Neutrophil (primary cell): ENCODE results near the gene SLC35F6.

Experiments used
- H3K27ac ChIP-seq: fragments of 200-600 bp; sonication (generic); 2 replicates; pipeline ENCODE4 v1.5.1; 2016; ENCODE audit warnings: mild to moderate bottlenecking, moderate library complexity
- H3K27me3 ChIP-seq: fragments of 200-600 bp; sonication (generic); 2 replicates; pipeline ENCODE4 v1.6.0; 2016; ENCODE audit warnings: mild to moderate bottlenecking
- H3K36me3 ChIP-seq: fragments of 200-600 bp; sonication (generic); 2 replicates; pipeline ENCODE4 v1.5.1; 2017
- H3K4me1 ChIP-seq, 2 experiments: fragments of 200-600 bp in 1 of 2; sonication (generic) in 1 of 2; 1 replicate in 1 of 2; 2 replicates in 1 of 2; pipeline versions ENCODE4 v1.5.1 to v1.6.1; 2013 to 2016; ENCODE audit warnings: low read depth in 1 of 2, low read length in 1 of 2, mild to moderate bottlenecking in 1 of 2, moderate library complexity in 1 of 2; ENCODE audit not compliant: control insufficient read depth in 1 of 2, insufficient read depth in 1 of 2
- H3K4me3 ChIP-seq, 2 experiments: fragments of 200-600 bp in 1 of 2; sonication (generic) in 1 of 2; 1 replicate in 1 of 2; 2 replicates in 1 of 2; pipeline ENCODE4 v1.5.1; 2013 to 2016; ENCODE audit warnings: low read depth in 1 of 2, low read length in 1 of 2, mild to moderate bottlenecking in 1 of 2, moderate library complexity in 1 of 2
- H3K9me3 ChIP-seq: fragments of 200-600 bp; sonication (generic); 2 replicates; pipeline ENCODE4 v1.5.1; 2016
- TF ChIP-seq, protein P1 (sequence below): fragments of 200-600 bp; sonication (generic); IDR thresholded peaks from 2 replicates; pipeline ENCODE4 v1.5.1; 2016; ENCODE audit warnings: antibody characterized with exemption

SLC35F6 gene

DNA sequence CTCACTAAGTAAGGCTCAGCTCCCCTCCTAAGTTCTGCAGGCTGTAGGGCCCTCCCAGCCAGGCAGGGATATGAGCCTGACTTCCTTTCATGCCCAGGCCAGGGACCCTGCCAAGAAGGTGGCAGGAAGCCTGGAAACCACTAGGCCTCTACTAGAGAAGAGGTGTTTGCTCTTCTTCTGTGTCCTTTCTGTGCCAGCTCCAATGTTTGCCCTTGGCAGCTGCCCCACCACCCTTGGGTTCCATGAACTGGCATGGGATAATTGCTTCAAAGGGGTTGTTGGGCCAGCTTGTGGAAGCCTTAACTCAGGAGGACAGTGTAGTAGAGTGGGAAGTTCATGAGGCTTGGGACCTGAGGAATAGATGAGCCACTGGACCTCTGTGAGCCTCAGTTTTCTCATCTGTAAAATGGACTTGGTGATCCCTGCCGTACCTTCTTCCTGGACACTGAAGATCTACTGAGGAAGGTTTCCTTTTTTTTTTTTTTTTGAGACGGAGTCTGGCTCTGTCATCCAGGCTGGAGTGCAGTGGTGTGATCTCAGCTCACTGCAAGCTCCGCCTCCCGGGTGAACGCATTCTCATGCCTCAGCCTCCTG, 3.9 kb downstream of the SLC35F6 start:
- no peak overlapping the region for H3K27ac ChIP-seq
- peaks cover 5% of the 10 kb centered on the region for H3K27me3 ChIP-seq
- TF ChIP-seq, protein P1, sequence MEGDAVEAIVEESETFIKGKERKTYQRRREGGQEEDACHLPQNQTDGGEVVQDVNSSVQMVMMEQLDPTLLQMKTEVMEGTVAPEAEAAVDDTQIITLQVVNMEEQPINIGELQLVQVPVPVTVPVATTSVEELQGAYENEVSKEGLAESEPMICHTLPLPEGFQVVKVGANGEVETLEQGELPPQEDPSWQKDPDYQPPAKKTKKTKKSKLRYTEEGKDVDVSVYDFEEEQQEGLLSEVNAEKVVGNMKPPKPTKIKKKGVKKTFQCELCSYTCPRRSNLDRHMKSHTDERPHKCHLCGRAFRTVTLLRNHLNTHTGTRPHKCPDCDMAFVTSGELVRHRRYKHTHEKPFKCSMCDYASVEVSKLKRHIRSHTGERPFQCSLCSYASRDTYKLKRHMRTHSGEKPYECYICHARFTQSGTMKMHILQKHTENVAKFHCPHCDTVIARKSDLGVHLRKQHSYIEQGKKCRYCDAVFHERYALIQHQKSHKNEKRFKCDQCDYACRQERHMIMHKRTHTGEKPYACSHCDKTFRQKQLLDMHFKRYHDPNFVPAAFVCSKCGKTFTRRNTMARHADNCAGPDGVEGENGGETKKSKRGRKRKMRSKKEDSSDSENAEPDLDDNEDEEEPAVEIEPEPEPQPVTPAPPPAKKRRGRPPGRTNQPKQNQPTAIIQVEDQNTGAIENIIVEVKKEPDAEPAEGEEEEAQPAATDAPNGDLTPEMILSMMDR = no peak
- H3K4me3 ChIP-seq = no peak overlapping the region
- H3K9me3 ChIP-seq = no peaks in the 10 kb centered on the region
- peaks cover 45 to 50% of the 10 kb centered on the region in 2 experiments for H3K4me1 ChIP-seq
- no peaks in the 10 kb centered on the region for H3K36me3 ChIP-seq

DNA sequence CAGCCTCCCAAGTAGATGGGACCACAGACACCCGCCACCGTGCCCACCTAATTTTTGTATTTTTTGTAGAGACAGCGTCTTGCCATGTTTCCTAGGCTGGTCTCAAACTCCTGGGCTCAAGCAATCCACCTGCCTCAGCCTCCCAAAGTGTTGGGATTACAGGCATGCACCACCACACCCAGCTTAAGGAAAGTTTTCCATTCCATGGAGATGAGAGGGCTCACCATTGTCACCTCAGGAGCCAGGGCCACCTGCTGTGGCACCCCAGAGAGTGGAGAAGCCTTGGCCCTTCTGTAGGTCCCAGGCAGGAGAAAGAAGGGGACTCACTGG, 4.6 kb downstream of the SLC35F6 start:
- Histone ChIP-seq H3K9me3 (no peaks in the 10 kb centered on the region), H3K27ac (peak overlapping the region; percentile 74), H3K27me3 (no peaks in the 10 kb centered on the region), H3K4me1 (peaks cover 48 to 51% of the 10 kb centered on the region in 2 experiments), H3K4me3 (no peak overlapping the region), H3K36me3 (peaks cover 1% of the 10 kb centered on the region)
- TF ChIP-seq, protein P1 = no peak

DNA sequence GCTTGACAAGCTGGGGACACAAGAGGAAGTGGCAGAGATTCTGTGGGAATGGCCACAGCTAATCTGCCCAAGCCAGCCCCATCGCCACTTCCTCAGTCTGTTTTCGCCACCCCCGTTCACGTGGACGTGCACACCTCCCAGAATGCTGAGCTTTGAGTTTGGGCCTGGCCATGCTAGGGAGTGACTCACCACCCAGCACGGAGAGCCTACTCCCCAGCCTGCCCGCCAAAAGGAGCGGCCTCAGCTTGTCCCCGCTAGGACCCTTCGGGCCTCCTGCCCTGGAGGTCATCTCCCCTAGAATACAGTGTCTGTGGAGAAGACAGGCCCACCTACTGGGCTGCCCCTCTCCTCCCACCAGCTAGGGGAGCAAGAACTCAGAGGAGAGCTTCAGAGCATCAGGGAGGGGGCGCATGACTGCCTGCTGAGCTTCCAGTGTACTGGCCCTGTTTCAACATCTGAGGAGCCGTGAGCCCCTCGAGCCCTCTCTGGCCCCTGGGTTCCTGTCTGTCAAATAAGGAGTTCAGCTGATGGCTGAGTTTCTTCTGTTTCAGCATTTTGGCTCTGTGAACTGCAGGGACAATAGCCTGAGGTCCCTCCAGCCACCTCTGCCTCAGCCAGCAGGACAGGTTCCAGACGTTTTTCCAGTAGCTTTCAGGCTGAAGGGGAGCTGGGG, 5.1 kb downstream of the SLC35F6 start:
- Histone ChIP-seq H3K4me3 (no peak overlapping the region), H3K27ac (peak overlapping the region; percentile 74), H3K9me3 (no peaks in the 10 kb centered on the region), H3K27me3 (no peaks in the 10 kb centered on the region), H3K4me1 (peaks cover 49 to 55% of the 10 kb centered on the region in 2 experiments), H3K36me3 (peaks cover 6% of the 10 kb centered on the region)
- TF ChIP-seq, protein P1 = no peak

DNA sequence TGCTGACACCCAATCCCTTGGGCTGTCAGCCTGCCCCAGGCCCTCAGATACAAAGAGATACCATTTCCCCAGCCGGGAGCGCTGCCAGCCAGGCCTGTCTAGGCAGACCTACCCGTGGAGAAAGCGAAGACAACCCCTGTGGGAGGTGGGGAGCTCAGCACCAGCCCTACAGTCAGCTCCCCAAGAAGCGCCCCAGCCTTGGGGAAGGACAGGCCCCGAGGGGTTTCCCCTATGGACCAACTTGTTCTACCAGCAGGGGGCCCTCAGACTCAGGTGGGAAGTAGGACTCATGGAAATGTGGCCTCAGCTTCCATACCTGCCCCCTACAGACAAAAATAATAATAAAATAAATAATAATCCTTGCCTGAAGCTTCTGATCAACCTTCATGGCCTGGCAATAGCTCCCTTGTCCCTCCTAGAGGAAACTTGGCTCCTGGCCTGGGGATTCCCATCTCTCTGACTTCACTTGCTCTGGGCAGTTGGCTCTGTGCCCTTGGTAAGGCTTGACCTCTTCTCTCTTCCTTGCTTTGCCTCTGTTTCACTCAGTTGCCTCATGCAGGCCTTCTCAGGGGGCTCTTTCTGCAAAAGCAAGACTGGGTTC, 7.0 kb downstream of the SLC35F6 start:
- Histone ChIP-seq H3K9me3 (no peaks in the 10 kb centered on the region), H3K4me3 (no peak overlapping the region), H3K27ac (no peak overlapping the region), H3K4me1 (peaks cover 35 to 39% of the 10 kb centered on the region in 2 experiments), H3K36me3 (peaks cover 23% of the 10 kb centered on the region), H3K27me3 (no peaks in the 10 kb centered on the region)
- TF ChIP-seq, protein P1 = no peak

GRCh38 chr2:26772064-26773001, 8.2 kb downstream of the SLC35F6 start:
- no peak overlapping the region for H3K4me3 ChIP-seq
- peaks cover 35% of the 10 kb centered on the region for H3K36me3 ChIP-seq
- TF ChIP-seq, protein P1 = no peak
- H3K27me3 ChIP-seq = no peaks in the 10 kb centered on the region
- H3K27ac ChIP-seq = no peak overlapping the region
- no peaks in the 10 kb centered on the region for H3K9me3 ChIP-seq
- H3K4me1 ChIP-seq = peaks cover 35 to 39% of the 10 kb centered on the region in 2 experiments
